Activated T-cell treated with anti-CD3 and anti-CD28 coated beads, Interleukin-2, amount 50 U/mL, for 4 hours (primary cell): ENCODE results near the gene CAPZB. TPM values are rescaled to one million over a fixed set of nuclear protein-coding genes. Genes with fewer than 3 reads are reported as not detected.
"Not testable (repeated sequence)": the region's sequence is repeated elsewhere in the genome, so short reads cannot be mapped to it uniquely, and the experiment has no call there.

Source experiments
- ATAC-seq, 2 donors: fragments of 200-7000 bp; cut with Tn5 transposase; one replicate each; pipeline ENCODE4 v1.10.0; 2021
- DNase-seq: peaks from one replicate; pipeline ENCODE4 v3.0.0-alpha.2; 2020
- H3K27me3 Mint-ChIP-seq: one replicate; pipeline ENCODE4 v1.8.0; 2021; ENCODE audit warnings: low read depth, mixed read lengths
- H3K36me3 Mint-ChIP-seq: one replicate; pipeline ENCODE4 v1.8.0; 2022; ENCODE audit warnings: mixed read lengths; ENCODE audit not compliant: insufficient read depth
- H3K4me1 Mint-ChIP-seq: one replicate; pipeline ENCODE4 v1.8.0; 2021; ENCODE audit warnings: low read depth, mixed read lengths
- H3K4me3 Mint-ChIP-seq: one replicate; pipeline ENCODE4 v1.8.0; 2021; ENCODE audit warnings: mild to moderate bottlenecking, moderate library complexity, mixed read lengths
- H3K9me3 Mint-ChIP-seq: one replicate; pipeline ENCODE4 v1.8.0; 2021; ENCODE audit warnings: mixed read lengths
- total RNA-seq, 3 donors: library from RNA; stranded (reverse); gene quantifications; one replicate each; pipeline ENCODE4 v1.2.1, GENCODE V29; 2021

Gene CAPZB
- 100 to 1,000 TPM; 262 to 285 (median 264) TPM for total RNA-seq

GRCh38 chr1:19485362-19486187 lies at the start of gene CAPZB:
Gene CAPZB, minus strand, starts transcription at chr1:19485539. Its CDS starts 101 bp downstream, at chr1:19485438.
- Mint-ChIP-seq H3K4me1 (peaks cover 59% of the 10 kb centered on the region), H3K27me3 (no peaks in the 10 kb centered on the region), H3K9me3 (no peaks in the 10 kb centered on the region), H3K4me3 (peak within 1 kb of the TSS; percentile 93), H3K36me3 (peaks cover 7% of the 10 kb centered on the region)
- peak; percentile 90 to 91 for ATAC-seq
- peak; percentile 95 for DNase-seq

- ATAC-seq (no peak), DNase-seq (no peak)
- no peaks in the 10 kb centered on the region for H3K27me3 Mint-ChIP-seq
- peaks cover 5% of the 10 kb centered on the region for H3K4me1 Mint-ChIP-seq
- no peak overlapping the region for H3K4me3 Mint-ChIP-seq
- H3K9me3 Mint-ChIP-seq = peaks cover 5% of the 10 kb centered on the region
- no peaks in the 10 kb centered on the region for H3K36me3 Mint-ChIP-seq
Observed at GRCh38 chr1:19534281-19534680, 48.9 kb upstream of the CAPZB start.

DNA sequence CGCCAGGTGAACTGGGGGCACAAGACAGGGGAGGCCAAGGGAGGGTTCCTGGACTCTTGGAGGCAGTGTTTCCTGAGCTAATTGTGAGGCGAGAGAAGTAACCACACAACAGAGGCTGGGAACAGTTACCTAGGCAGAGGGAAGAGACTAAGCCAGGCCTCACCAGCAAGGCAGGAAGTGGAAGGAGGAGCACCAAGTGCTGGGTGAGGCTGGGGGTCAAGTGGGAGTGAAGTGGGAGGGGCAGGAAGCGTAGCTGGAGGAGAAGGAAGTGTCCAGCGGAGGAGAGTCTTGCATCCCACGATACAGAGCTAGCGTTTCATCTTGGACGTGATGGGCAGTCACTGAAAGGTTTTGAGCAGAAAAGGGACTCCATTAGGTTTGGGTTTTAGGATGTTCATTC lies 48.3 kb upstream of the CAPZB start:
- Mint-ChIP-seq H3K36me3 (no peaks in the 10 kb centered on the region), H3K27me3 (no peaks in the 10 kb centered on the region), H3K9me3 (peaks cover 5% of the 10 kb centered on the region), H3K4me1 (peaks cover 5% of the 10 kb centered on the region), H3K4me3 (no peak overlapping the region)
- DNase-seq (no peak), ATAC-seq (no peak)

GRCh38 chr1:19532519-19532918 lies 47.2 kb upstream of the CAPZB start:
- no peak for DNase-seq
- no peak for ATAC-seq
- H3K9me3 Mint-ChIP-seq = peaks cover 5% of the 10 kb centered on the region
- H3K4me1 Mint-ChIP-seq = peaks cover 5% of the 10 kb centered on the region
- no peaks in the 10 kb centered on the region for H3K27me3 Mint-ChIP-seq
- H3K4me3 Mint-ChIP-seq = no peak overlapping the region
- H3K36me3 Mint-ChIP-seq = no peaks in the 10 kb centered on the region

- H3K4me1 Mint-ChIP-seq = peaks cover 5% of the 10 kb centered on the region
- no peak for ATAC-seq
- no peak overlapping the region for H3K4me3 Mint-ChIP-seq
- no peak for DNase-seq
- no peaks in the 10 kb centered on the region for H3K27me3 Mint-ChIP-seq
- no peaks in the 10 kb centered on the region for H3K9me3 Mint-ChIP-seq
- no peaks in the 10 kb centered on the region for H3K36me3 Mint-ChIP-seq
Observed at GRCh38 chr1:19529664-19530063, 44.3 kb upstream of the CAPZB start.

GRCh38 chr1:19528438-19528837 lies 43.1 kb upstream of the CAPZB start:
- Mint-ChIP-seq H3K27me3 (no peaks in the 10 kb centered on the region), H3K4me1 (no peaks in the 10 kb centered on the region), H3K36me3 (no peaks in the 10 kb centered on the region), H3K9me3 (no peaks in the 10 kb centered on the region), H3K4me3 (no peak overlapping the region)
- ATAC-seq (no peak), DNase-seq (no peak)

GRCh38 chr1:19525607-19526545 lies 40.5 kb upstream of the CAPZB start:
- Mint-ChIP-seq H3K9me3 (peaks cover 3% of the 10 kb centered on the region), H3K27me3 (no peaks in the 10 kb centered on the region), H3K36me3 (no peaks in the 10 kb centered on the region), H3K4me1 (no peaks in the 10 kb centered on the region), H3K4me3 (no peak overlapping the region)
- DNase-seq (no peak), ATAC-seq (no peak)

DNA sequence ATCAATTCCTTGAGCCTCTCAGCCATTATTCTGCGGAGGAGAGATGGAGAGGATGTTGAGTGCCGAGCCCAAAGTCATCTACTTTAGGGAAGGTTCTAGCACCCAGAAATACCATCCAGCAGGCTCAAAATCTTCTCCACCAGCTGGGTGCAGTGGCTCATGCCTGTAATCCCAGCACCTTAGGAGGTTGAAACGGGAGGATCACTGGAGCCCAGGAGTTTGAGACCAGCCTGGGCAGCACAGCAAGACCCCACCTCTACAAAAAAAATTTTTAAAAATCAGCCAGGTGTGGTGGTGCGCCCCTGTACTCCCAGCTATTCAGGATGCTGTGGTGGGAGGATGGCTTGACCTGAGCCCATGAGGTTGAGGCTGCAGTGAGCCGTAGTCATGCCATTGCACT lies 39.5 kb upstream of the CAPZB start:
- no peak overlapping the region for H3K4me3 Mint-ChIP-seq

DNA sequence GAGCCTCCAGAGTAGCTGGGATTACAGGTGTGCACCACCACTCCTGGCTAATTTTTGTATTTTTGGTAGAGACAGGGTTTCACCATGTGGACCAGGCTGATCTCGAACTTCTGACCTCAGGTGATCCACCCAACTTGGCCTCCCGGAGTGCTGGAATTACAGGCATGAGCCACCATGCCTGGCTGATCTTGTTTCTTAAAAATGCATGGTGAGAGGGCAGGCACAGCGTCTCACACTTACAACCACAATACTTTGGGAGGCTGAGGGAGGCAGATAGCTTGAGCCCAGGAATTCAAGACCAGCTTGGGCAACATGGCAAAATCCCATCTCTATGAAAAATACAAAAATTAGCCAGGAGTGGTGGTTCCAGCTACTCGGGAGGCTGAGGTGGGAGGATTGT lies 37.2 kb upstream of the CAPZB start:
- H3K27me3 Mint-ChIP-seq, DNase-seq, ATAC-seq, H3K4me1 Mint-ChIP-seq, H3K9me3 Mint-ChIP-seq, H3K36me3 Mint-ChIP-seq, H3K4me3 Mint-ChIP-seq: not testable (repeated sequence)

More for the DNA sequence above, 39.5 kb upstream of the CAPZB start:
- ATAC-seq (no peak), DNase-seq (no peak)
- Mint-ChIP-seq H3K36me3 (no peaks in the 10 kb centered on the region), H3K27me3 (no peaks in the 10 kb centered on the region), H3K4me1 (peaks cover under 1% of the 10 kb centered on the region), H3K9me3 (peaks cover 3% of the 10 kb centered on the region)

GRCh38 chr1:19521411-19521810 lies 36.1 kb upstream of the CAPZB start:
- H3K4me3 Mint-ChIP-seq = no peak overlapping the region
- DNase-seq = no peak
- H3K9me3 Mint-ChIP-seq = peaks cover 7% of the 10 kb centered on the region

GRCh38 chr1:19517017-19517416 lies 31.7 kb upstream of the CAPZB start:
- no peaks in the 10 kb centered on the region for H3K36me3 Mint-ChIP-seq
- H3K9me3 Mint-ChIP-seq = peaks cover 7% of the 10 kb centered on the region
- DNase-seq (no peak), ATAC-seq (no peak)
- no peak overlapping the region for H3K4me3 Mint-ChIP-seq
- no peaks in the 10 kb centered on the region for H3K27me3 Mint-ChIP-seq
- H3K4me1 Mint-ChIP-seq = peaks cover 12% of the 10 kb centered on the region

More at GRCh38 chr1:19521411-19521810, 36.1 kb upstream of the CAPZB start:
- Mint-ChIP-seq H3K4me1 (peaks cover 7% of the 10 kb centered on the region), H3K27me3 (no peaks in the 10 kb centered on the region), H3K36me3 (no peaks in the 10 kb centered on the region)
- no peak for ATAC-seq

- no peak for ATAC-seq
Observed at GRCh38 chr1:19515201-19515600, 29.9 kb upstream of the CAPZB start.

DNA sequence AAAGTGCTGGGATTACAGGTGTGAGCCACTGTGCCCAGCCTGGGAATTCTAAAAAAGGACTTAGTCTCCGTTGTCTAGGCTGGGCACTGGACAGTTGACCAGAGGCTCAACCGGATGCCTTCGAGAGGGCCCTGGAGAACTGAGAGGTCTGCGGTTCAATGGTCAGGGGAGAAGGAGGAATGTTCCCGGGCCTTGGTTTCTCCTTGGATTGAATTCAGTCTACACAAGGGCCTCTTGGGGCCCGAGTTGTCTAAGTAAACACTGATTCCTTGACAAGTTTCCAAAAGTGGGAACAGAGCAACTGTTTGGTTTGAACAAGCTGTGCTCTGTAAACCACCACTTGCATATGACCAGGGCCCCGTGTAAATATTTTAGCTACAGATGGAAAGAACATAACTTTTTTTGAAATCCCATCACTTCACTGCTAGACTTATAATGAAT lies 29.1 kb upstream of the CAPZB start:
- H3K4me1 Mint-ChIP-seq = peaks cover 9% of the 10 kb centered on the region

More at GRCh38 chr1:19515201-19515600, 29.9 kb upstream of the CAPZB start:
- peaks cover 4% of the 10 kb centered on the region for H3K9me3 Mint-ChIP-seq
- H3K4me1 Mint-ChIP-seq = peaks cover 13% of the 10 kb centered on the region
- H3K36me3 Mint-ChIP-seq = no peaks in the 10 kb centered on the region
- H3K27me3 Mint-ChIP-seq = no peaks in the 10 kb centered on the region
- no peak overlapping the region for H3K4me3 Mint-ChIP-seq
- no peak for DNase-seq

GRCh38 chr1:19512545-19512944 lies 27.2 kb upstream of the CAPZB start:
- no peaks in the 10 kb centered on the region for H3K36me3 Mint-ChIP-seq
- no peaks in the 10 kb centered on the region for H3K9me3 Mint-ChIP-seq
- no peak for ATAC-seq
- no peaks in the 10 kb centered on the region for H3K27me3 Mint-ChIP-seq
- H3K4me1 Mint-ChIP-seq = peaks cover 15% of the 10 kb centered on the region
- H3K4me3 Mint-ChIP-seq = no peak overlapping the region
- DNase-seq = no peak

More for the DNA sequence above, 29.1 kb upstream of the CAPZB start:
- Mint-ChIP-seq H3K27me3 (no peaks in the 10 kb centered on the region), H3K36me3 (no peaks in the 10 kb centered on the region), H3K9me3 (peaks cover 4% of the 10 kb centered on the region), H3K4me3 (no peak overlapping the region)
- ATAC-seq (no peak), DNase-seq (no peak)
